Uterus (tissue), 4 donors: ENCODE data around the gene SYTL3. TPM values are rescaled to one million over a fixed set of nuclear protein-coding genes. Genes with fewer than 3 reads are reported as not detected.
"Not testable (repeated sequence)": the region's sequence is repeated elsewhere in the genome, so short reads cannot be mapped to it uniquely, and the experiment has no call there.

Experiments
- DNase-seq, 2 donors: peaks; one replicate each; pipeline ENCODE4 v3.0.0-alpha.2; 2019 to 2020
- H3K27ac ChIP-seq, 2 donors: fragments of 200-600 bp; sonication (generic); 1 replicate in 1 of 2; 2 replicates in 1 of 2; pipeline ENCODE4 v1.5.1; 2016 to 2018
- H3K27me3 ChIP-seq, 2 donors: fragments of 200-600 bp; sonication (generic); one replicate each; pipeline ENCODE4 v1.5.1; 2018 to 2019; ENCODE audit warnings: control low read depth in 1 of 2
- H3K36me3 ChIP-seq, 2 donors: fragments of 200-600 bp; sonication (generic); one replicate each; pipeline ENCODE4 v1.5.1; 2019; ENCODE audit warnings: control low read depth in 1 of 2
- H3K4me1 ChIP-seq, 2 donors: fragments of 200-600 bp; sonication (generic); one replicate each; pipeline ENCODE4 v1.5.1; 2018 to 2019; ENCODE audit warnings: control low read depth in 1 of 2
- H3K4me3 ChIP-seq, 2 donors: fragments of 200-600 bp; sonication (generic); 1 replicate in 1 of 2; 2 replicates in 1 of 2; pipeline ENCODE4 v1.5.1; 2018 to 2019; ENCODE audit warnings: mild to moderate bottlenecking in 1 of 2
- H3K9me3 ChIP-seq, 2 donors: fragments of 200-600 bp; sonication (generic); one replicate each; pipeline ENCODE4 v1.5.1; 2019; ENCODE audit warnings: control low read depth in 1 of 2
- POLR2A ChIP-seq, 2 donors: fragments of 450-650 bp; IDR thresholded peaks; one replicate each; pipeline ENCODE4 v1.6.1; 2016; ENCODE audit warnings: antibody characterized with exemption in 2 of 2, mild to moderate bottlenecking in 1 of 2, moderate library complexity in 1 of 2
- intact Hi-C: fragments of 100-400 bp; cut with DNase I; formaldehyde crosslinking; loops from one replicate; pipeline ENCODE4 v1.15.1; 2023; ENCODE audit warnings: low total_unique reads
- total RNA-seq, 4 donors: library from RNA; depleted of rRNA in 3 of 4; stranded (reverse); fragments of >200 nt in 3 of 4; gene quantifications; one replicate each; pipeline versions ENCODE4 v1.1.0 to v1.2.4, GENCODE V29; 2014 to 2023
- TF ChIP-seq, protein P1 (sequence below), 4 experiments: fragments of 200-600 bp in 2 of 4; fragments of 450-650 bp in 2 of 4; sonication (generic) in 2 of 4; IDR thresholded peaks; one replicate each; pipeline ENCODE4 v1.5.1; 2016 to 2019; ENCODE audit warnings: antibody characterized with exemption in 4 of 4, mild to moderate bottlenecking in 2 of 4, moderate library complexity in 1 of 4
- donor health status: DM: yes; HTN: yes; CAD: no.

SYTL3 gene
- total RNA-seq, 4 donors from 2014 or later: 0.51 to 12.4 (median 3.3) TPM

DNA sequence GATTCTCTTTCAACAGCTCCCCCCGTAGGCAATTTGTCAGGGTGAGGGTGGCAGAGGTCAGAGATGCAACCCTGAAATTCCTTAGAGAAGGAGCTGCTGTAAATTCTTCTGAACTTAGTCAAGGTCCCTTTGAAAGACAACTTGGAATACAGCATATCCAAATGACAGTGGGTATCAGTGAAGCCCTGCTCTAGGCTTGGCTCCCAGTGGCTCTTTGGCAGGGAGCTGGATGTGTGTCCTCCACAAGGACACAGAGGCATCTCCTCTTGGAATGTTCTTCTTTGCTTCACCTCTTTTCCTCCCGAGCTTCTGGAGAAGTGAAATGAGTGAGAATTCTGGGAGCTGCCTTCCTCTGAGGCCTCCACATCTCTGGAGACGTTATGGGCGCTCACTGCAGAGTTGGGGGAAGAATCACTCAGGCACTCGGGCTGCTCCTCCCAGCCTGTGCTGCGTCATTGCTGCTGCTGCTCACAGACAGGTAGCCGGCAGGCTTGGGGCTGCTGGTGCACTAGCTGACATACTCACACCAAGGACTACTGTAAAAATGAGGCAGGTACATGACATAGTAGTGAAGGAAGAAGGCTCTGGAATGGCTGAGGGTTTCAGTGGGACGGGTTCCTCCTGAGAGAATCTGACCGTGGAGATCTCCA, 39.4 kb upstream of the SYTL3 start:
- H3K4me1 ChIP-seq: peaks cover 0 to 7% of the 10 kb centered on the region in 2 donors
- H3K36me3 ChIP-seq: no peaks in the 10 kb centered on the region
- intact Hi-C loops: no loop called here

DNA sequence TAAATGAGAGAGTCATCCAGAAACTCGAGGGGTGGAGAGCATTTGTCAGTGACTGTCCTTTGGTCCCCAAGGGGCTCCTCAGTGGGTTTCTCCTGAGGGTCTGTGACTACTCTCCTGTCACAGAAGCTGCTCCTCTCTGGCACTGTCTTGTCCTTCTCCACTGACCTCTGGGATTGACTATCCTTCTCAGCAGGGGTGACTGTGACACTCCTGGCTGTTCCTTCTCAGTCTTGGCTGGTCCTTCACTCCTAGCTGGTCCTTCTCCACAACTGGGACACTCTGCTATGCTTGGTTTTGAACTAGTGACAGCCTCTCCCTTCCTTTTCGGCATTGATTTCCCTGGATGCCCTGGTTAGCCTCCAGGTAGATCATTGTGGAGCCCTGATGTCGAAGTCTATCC, 38.8 kb upstream of the SYTL3 start:
- intact Hi-C loops: no loop called here
- H3K4me1 ChIP-seq: peaks cover 0 to 7% of the 10 kb centered on the region in 2 donors
- peak overlapping the region; percentile 59 to 66 for H3K27ac ChIP-seq
- TF ChIP-seq POLR2A (IDR thresholded peaks at IDR 0.05): no peak
- TF ChIP-seq, protein P1, sequence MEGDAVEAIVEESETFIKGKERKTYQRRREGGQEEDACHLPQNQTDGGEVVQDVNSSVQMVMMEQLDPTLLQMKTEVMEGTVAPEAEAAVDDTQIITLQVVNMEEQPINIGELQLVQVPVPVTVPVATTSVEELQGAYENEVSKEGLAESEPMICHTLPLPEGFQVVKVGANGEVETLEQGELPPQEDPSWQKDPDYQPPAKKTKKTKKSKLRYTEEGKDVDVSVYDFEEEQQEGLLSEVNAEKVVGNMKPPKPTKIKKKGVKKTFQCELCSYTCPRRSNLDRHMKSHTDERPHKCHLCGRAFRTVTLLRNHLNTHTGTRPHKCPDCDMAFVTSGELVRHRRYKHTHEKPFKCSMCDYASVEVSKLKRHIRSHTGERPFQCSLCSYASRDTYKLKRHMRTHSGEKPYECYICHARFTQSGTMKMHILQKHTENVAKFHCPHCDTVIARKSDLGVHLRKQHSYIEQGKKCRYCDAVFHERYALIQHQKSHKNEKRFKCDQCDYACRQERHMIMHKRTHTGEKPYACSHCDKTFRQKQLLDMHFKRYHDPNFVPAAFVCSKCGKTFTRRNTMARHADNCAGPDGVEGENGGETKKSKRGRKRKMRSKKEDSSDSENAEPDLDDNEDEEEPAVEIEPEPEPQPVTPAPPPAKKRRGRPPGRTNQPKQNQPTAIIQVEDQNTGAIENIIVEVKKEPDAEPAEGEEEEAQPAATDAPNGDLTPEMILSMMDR (IDR thresholded peaks at IDR 0.05): no peak
- H3K36me3 ChIP-seq: no peaks in the 10 kb centered on the region
- no peaks in the 10 kb centered on the region for H3K27me3 ChIP-seq
- no peak overlapping the region for H3K4me3 ChIP-seq
- DNase-seq: no peak
- H3K9me3 ChIP-seq: no peaks in the 10 kb centered on the region

More for the DNA sequence above, 39.4 kb upstream of the SYTL3 start:
- Histone ChIP-seq H3K4me3 (no peak overlapping the region), H3K27ac (no peak overlapping the region), H3K27me3 (no peaks in the 10 kb centered on the region), H3K9me3 (no peaks in the 10 kb centered on the region)
- DNase-seq: no peak
- TF ChIP-seq POLR2A (IDR thresholded peaks at IDR 0.05): no peak
- TF ChIP-seq, protein P1 (IDR thresholded peaks at IDR 0.05): no peak

DNA sequence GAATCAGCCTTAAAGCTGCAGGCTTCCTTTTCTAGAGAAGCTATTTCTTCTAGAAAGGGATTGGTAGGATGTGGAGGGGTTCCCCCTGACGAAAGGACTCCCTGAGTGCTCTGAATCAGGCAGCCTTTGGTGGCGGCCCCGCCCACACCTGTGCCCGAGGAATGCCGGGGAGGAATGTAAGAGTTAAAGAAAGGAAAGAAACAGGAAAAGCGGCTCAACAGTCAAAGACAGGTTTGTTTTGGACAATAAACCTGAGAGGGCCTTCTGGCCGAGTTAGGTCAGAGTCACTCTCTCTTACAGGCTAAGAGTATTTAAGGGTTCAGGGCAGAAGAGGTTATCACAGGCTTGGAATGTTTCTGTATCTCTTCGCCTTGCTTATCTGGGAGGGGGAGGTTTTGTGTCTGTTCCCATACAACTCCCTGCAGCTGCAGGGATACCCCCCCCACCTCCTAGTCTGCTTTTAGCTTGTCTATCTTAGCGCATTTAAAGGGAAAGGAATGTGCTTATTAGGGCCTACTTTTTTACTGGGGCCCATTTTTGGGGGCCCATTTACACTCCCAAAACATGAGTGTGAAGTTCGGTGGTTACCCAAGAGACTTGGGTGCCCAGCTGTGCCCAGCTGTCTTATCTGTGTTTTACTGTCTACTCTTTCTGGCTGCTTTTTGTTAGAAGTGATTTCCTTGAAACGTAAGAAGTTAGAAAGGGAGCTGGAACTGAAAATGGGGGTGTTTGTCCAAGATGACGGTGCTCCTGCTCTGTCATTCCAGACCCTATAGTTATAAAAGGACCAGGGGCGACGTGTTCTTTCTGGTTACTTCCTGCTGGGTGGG, 38.1 kb upstream of the SYTL3 start:
- Histone ChIP-seq H3K27me3 (no peaks in the 10 kb centered on the region), H3K27ac (peak overlapping the region; percentile 59 to 66), H3K36me3 (no peaks in the 10 kb centered on the region), H3K4me3 (no peak overlapping the region), H3K9me3 (no peaks in the 10 kb centered on the region), H3K4me1 (peaks cover 0 to 7% of the 10 kb centered on the region in 2 donors)
- no peak for DNase-seq
- TF ChIP-seq, protein P1 (IDR thresholded peaks at IDR 0.05): no peak
- no peak for TF ChIP-seq POLR2A (IDR thresholded peaks at IDR 0.05)
- intact Hi-C loops: no loop called here

DNA sequence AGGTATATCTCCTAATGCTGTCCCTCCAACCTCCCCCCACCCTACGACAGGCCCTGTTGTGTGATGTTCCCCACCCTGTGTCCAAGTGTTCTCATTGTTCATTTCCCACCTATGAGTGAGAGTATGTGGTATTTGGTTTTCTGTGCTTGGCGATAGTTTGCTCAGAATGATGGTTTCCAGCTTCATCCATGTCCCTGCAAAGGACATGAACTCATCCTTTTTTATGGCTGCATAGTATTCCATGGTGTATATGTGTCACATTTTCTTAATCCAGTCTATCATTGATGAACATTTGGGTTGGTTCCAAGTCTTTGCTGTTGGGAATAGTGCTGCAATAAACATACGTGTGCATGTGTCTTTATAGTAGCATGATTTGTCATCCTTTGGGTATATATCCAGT, 35.2 kb upstream of the SYTL3 start:
- H3K4me1 ChIP-seq, DNase-seq, intact Hi-C loops, H3K27me3 ChIP-seq, H3K27ac ChIP-seq, H3K4me3 ChIP-seq, H3K36me3 ChIP-seq, H3K9me3 ChIP-seq: not testable (repeated sequence)

DNA sequence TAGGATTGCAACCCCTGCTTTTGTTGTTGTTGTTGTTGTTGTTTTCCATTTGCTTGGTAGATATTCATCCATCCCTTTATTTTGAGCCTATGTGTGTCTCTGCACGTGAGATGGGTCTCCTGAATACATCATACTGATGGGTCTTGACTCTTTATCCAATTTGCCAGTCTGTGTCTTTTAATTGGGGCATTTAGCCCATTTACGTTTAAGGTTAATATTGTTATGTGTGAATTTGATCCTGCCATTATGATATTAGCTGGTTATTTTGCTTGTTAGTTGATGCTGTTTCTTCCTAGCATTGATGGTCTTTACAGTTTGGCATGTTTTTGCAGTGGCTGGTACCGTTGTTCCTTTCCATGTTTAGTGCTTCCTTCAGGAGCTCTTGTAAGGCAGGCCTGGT, 31.6 kb upstream of the SYTL3 start:
- DNase-seq, H3K27me3 ChIP-seq, H3K4me3 ChIP-seq, H3K36me3 ChIP-seq, intact Hi-C loops, H3K9me3 ChIP-seq, H3K27ac ChIP-seq, H3K4me1 ChIP-seq: not testable (repeated sequence)
